IMR-90 (cell line): ENCODE data around the gene PRKAR1B.

Experiments used
- POLR2A ChIP-seq: IDR thresholded peaks from 2 replicates; pipeline ENCODE4 v1.6.1; 2012; ENCODE audit warnings: mild to moderate bottlenecking, low read depth, low read length
- TF ChIP-seq, protein P1 (sequence below): conservative IDR thresholded peaks from 2 replicates; pipeline ENCODE4 v1.5.1; 2012; ENCODE audit warnings: mild to moderate bottlenecking, low read depth, low read length, improper control_type of control experiment

DNA sequence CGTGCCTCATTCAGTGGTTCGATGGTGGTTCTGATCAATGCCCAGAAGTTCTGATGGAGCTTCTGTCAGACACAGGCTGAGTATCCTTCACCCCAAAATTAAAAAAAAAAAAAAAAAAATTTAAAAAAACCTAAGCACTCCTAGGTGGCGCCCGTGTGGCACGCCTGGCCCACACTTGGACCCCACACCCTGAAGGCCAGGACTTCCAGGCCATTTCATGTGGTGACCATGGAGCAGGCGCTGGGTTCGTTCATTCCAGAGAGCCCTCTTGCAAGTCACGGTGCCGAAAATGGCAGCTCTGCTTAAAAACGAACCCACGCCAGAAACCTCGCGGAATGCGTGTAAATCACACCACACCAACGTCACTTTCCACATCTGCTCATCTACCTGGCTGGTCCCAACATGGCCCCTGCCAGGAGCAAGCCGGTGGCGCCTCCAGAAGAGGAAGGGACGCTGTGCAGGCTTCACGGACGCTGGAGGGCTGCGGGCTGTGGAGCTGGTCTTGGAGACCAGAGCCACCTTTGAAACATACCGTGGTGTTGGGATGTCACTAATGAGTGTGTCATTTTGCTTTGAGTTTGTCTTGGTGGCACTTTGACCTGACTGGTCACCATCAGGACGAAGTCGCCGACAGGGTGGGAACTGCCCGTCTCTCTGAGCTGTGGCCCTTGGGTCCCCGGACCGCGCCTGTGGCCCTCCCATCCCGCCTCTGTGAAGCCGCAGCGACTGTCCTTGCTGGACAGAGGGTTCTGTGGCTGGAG is 46.0 kb upstream of the PRKAR1B start:
- TF ChIP-seq POLR2A, result no peak
- TF ChIP-seq, protein P1, sequence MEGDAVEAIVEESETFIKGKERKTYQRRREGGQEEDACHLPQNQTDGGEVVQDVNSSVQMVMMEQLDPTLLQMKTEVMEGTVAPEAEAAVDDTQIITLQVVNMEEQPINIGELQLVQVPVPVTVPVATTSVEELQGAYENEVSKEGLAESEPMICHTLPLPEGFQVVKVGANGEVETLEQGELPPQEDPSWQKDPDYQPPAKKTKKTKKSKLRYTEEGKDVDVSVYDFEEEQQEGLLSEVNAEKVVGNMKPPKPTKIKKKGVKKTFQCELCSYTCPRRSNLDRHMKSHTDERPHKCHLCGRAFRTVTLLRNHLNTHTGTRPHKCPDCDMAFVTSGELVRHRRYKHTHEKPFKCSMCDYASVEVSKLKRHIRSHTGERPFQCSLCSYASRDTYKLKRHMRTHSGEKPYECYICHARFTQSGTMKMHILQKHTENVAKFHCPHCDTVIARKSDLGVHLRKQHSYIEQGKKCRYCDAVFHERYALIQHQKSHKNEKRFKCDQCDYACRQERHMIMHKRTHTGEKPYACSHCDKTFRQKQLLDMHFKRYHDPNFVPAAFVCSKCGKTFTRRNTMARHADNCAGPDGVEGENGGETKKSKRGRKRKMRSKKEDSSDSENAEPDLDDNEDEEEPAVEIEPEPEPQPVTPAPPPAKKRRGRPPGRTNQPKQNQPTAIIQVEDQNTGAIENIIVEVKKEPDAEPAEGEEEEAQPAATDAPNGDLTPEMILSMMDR, result no peak
